ENCODE measurements around the gene ZNF346. TPM values are rescaled to one million over a fixed set of nuclear protein-coding genes. Genes with fewer than 3 reads are reported as not detected.
"Not testable (repeated sequence)": the region's sequence is repeated elsewhere in the genome, so short reads cannot be mapped to it uniquely, and the experiment has no call there.

Gene ZNF346
- total RNA-seq, 1 donor from 2014 or later = 7.1 TPM

DNA sequence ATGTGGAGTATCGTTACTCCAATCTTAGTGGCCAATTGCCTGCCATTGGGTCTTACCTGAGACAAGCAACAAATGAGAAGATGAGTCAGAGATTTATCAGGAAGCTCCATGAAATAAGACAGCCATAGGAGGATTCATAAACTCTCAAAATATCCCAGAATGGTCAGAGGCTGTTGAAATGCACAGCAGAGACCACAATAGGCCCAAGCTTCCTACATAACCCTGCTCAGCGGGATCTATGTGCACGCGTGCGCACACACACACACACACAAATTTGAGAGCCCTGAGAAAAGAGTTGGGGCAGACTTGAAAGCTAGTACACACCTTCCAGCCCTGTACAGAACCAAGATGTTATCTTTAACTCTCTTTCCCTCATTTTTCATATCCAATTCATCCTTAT, 25.7 kb upstream of the ZNF346 start:
- TF ChIP-seq, protein P1, sequence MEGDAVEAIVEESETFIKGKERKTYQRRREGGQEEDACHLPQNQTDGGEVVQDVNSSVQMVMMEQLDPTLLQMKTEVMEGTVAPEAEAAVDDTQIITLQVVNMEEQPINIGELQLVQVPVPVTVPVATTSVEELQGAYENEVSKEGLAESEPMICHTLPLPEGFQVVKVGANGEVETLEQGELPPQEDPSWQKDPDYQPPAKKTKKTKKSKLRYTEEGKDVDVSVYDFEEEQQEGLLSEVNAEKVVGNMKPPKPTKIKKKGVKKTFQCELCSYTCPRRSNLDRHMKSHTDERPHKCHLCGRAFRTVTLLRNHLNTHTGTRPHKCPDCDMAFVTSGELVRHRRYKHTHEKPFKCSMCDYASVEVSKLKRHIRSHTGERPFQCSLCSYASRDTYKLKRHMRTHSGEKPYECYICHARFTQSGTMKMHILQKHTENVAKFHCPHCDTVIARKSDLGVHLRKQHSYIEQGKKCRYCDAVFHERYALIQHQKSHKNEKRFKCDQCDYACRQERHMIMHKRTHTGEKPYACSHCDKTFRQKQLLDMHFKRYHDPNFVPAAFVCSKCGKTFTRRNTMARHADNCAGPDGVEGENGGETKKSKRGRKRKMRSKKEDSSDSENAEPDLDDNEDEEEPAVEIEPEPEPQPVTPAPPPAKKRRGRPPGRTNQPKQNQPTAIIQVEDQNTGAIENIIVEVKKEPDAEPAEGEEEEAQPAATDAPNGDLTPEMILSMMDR (IDR thresholded peaks at IDR 0.05; ENCODE audit: insufficient read depth, low read length, severe bottlenecking) = no peak
- DNase-seq (ENCODE audit: low read depth) (peak; percentile 48), FAIRE-seq (no peak)
- no peaks in the 10 kb centered on the region for H3K36me3 ChIP-seq (ENCODE audit: control insufficient read depth, insufficient read depth, low read length)
- H3K4me3 ChIP-seq (ENCODE audit: low read depth, low read length) = no peak overlapping the region
- H3K27me3 ChIP-seq (ENCODE audit: control insufficient read depth, insufficient read depth, low read length) = no peaks in the 10 kb centered on the region

DNA sequence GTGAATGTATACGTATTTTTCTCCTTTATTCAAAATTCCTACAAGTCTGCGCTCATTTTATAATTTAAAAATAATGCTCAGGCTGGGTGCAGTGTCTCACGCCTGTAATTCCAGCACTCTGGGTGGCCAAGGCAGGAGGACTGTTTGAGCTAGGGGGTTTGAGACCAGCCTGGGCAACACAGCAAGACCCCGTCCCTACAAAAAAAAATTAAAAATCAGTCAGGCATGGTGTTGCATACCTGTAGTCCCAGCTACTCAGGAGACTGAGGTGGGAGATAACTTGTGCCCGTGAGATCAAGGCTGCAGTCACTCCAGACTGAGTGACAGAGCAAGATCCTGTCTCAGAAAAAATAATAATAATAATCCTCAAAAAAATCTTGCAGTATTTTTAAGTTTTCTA, 23.7 kb upstream of the ZNF346 start:
- Histone ChIP-seq H3K27me3 (ENCODE audit: control insufficient read depth, insufficient read depth, low read length) (no peaks in the 10 kb centered on the region), H3K36me3 (ENCODE audit: control insufficient read depth, insufficient read depth, low read length) (no peaks in the 10 kb centered on the region), H3K4me3 (ENCODE audit: low read depth, low read length) (no peak overlapping the region)
- FAIRE-seq (no peak), DNase-seq (ENCODE audit: low read depth) (no peak)
- TF ChIP-seq, protein P1 (IDR thresholded peaks at IDR 0.05; ENCODE audit: insufficient read depth, low read length, severe bottlenecking) = no peak

DNA sequence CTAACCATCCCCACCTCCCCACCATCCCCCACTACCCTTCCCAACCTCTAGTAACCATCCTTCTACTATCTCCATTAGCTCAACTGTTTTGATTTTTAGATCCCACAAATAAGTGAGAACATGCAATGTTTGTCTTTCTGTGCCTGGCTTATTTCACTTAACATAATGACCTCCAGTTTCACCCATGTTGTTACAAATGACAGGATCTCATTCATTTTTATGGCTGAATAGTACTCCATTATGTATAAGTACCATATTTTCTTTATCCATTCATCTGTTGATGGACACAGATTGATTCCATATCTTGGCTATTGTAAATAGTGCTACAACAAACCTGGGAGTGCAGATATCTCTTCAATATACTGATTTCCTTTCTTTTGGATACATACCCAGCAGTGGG, 23.0 kb upstream of the ZNF346 start:
- FAIRE-seq; H3K27me3 ChIP-seq (ENCODE audit: control insufficient read depth, insufficient read depth, low read length); H3K4me3 ChIP-seq (ENCODE audit: low read depth, low read length); DNase-seq (ENCODE audit: low read depth); H3K36me3 ChIP-seq (ENCODE audit: control insufficient read depth, insufficient read depth, low read length): not testable (repeated sequence)

DNA sequence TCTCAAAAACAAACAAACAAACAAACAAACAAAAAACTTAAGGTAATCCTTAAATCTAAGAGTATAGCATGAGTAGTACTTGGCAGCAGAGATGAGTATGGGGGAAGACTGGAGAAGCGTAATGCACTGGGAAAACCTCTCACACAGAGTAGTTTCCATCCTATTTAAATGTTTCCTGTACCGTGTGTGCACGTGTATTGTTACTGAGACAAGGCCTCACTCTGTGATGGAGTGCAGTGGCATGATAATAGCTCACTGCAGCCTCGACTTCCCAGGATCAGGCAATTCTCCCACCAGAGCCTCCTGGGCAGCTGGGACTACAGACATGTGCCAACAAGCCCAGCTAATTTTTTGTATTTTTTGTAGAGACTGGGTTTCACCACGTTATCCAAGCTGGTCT, 18.8 kb upstream of the ZNF346 start:
- DNase-seq (ENCODE audit: low read depth) (peak; percentile 21), FAIRE-seq (no peak)
- no peaks in the 10 kb centered on the region for H3K36me3 ChIP-seq (ENCODE audit: control insufficient read depth, insufficient read depth, low read length)
- H3K4me3 ChIP-seq (ENCODE audit: low read depth, low read length) = no peak overlapping the region
- H3K27me3 ChIP-seq (ENCODE audit: control insufficient read depth, insufficient read depth, low read length) = no peaks in the 10 kb centered on the region
- TF ChIP-seq, protein P1 (IDR thresholded peaks at IDR 0.05; ENCODE audit: insufficient read depth, low read length, severe bottlenecking) = no peak

DNA sequence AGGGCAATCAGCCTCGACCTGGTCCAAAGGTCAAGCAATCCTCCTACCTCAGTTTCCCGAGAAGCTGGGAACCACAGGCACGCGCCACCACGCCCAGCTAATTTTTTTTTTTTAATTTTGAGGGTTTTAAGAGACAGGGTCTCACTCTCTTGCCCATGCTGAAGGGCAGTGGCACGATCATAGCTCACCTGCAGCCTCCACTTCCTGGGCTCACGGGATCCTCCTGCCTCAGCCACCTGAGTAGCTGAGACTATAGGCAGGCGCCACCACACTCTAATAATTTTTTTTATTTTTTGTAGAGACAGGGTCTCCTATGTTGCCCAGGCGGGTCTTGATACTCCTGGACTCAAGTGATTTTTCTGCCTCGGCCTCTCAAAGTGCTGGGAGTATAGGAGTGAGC, 17.5 kb upstream of the ZNF346 start:
- TF ChIP-seq, protein P1 (IDR thresholded peaks at IDR 0.05; ENCODE audit: insufficient read depth, low read length, severe bottlenecking) = no peak
- Histone ChIP-seq H3K27me3 (ENCODE audit: control insufficient read depth, insufficient read depth, low read length) (no peaks in the 10 kb centered on the region), H3K4me3 (ENCODE audit: low read depth, low read length) (peak overlapping the region; percentile 72), H3K36me3 (ENCODE audit: control insufficient read depth, insufficient read depth, low read length) (no peaks in the 10 kb centered on the region)
- FAIRE-seq = no peak
- DNase-seq (ENCODE audit: low read depth) = no peak

DNA sequence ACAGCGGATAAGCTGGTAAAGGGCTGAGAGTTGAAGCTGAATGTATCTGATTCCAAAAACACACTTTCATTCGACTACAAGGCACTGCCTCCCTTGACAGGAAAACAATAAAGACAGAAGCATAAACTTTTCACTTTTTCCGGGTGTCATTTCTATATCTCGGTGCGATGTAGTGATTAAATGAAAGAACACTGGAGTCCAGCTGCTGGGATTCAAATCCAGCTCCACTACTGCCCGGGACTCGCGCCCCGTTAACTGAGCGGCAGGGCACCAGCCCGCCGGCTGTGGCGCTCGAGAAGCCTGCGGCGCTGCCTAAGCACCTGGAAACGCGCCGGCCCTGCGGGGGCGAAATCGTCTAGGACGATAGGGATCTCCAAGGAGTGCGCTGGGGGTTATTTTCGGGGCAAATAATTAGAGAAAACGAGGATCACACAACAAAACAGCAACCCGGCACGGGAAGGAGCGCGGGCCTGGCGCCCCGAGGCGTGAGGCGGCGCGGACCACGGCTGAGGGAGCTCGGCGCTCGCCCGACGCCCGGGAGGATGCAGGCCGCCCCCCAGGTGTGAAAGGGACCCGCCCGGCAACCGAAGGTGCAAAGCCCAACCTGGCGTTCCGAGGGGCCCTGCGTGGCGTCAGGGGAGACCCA, 16.8 kb upstream of the ZNF346 start:
- peak; percentile 48 for DNase-seq (ENCODE audit: low read depth)
- no peaks in the 10 kb centered on the region for H3K36me3 ChIP-seq (ENCODE audit: control insufficient read depth, insufficient read depth, low read length)
- FAIRE-seq = no peak
- TF ChIP-seq, protein P1 (IDR thresholded peaks at IDR 0.05; ENCODE audit: insufficient read depth, low read length, severe bottlenecking) = peak; percentile 54
- no peaks in the 10 kb centered on the region for H3K27me3 ChIP-seq (ENCODE audit: control insufficient read depth, insufficient read depth, low read length)
- H3K4me3 ChIP-seq (ENCODE audit: low read depth, low read length) = peak overlapping the region; percentile 72
